BLaER1 (cell line): Measurements from ENCODE around the gene ADAM30.

ENCODE experiments used
- H3K27ac ChIP-seq: shearing (Covaris generic); formaldehyde crosslinking; 2 replicates; pipeline ENCODE4 v1.8.1; 2022
- H3K27me3 ChIP-seq: shearing (Covaris generic); formaldehyde crosslinking; 2 replicates; pipeline ENCODE4 v1.8.1; 2022
- H3K36me3 ChIP-seq: shearing (Covaris generic); formaldehyde crosslinking; 2 replicates; pipeline ENCODE4 v1.8.1; 2022
- H3K4me1 ChIP-seq: shearing (Covaris generic); formaldehyde crosslinking; 2 replicates; pipeline ENCODE4 v1.8.1; 2022
- H3K4me2 ChIP-seq: shearing (Covaris generic); formaldehyde crosslinking; 2 replicates; pipeline ENCODE4 v1.8.1; 2022
- H3K4me3 ChIP-seq: shearing (Covaris generic); formaldehyde crosslinking; 2 replicates; pipeline ENCODE4 v1.8.1; 2022
- H3K9ac ChIP-seq: shearing (Covaris generic); formaldehyde crosslinking; 2 replicates; pipeline ENCODE4 v1.8.1; 2022
- H3K9me3 ChIP-seq: shearing (Covaris generic); formaldehyde crosslinking; 2 replicates; pipeline ENCODE4 v1.8.1; 2022
- H4K20me1 ChIP-seq: shearing (Covaris generic); formaldehyde crosslinking; 2 replicates; pipeline ENCODE4 v1.8.1; 2022
- Cebpa-rat ChIP-seq: shearing (Covaris generic); IDR thresholded peaks from 2 replicates; pipeline ENCODE4 v1.8.1; 2022

Gene ADAM30

DNA sequence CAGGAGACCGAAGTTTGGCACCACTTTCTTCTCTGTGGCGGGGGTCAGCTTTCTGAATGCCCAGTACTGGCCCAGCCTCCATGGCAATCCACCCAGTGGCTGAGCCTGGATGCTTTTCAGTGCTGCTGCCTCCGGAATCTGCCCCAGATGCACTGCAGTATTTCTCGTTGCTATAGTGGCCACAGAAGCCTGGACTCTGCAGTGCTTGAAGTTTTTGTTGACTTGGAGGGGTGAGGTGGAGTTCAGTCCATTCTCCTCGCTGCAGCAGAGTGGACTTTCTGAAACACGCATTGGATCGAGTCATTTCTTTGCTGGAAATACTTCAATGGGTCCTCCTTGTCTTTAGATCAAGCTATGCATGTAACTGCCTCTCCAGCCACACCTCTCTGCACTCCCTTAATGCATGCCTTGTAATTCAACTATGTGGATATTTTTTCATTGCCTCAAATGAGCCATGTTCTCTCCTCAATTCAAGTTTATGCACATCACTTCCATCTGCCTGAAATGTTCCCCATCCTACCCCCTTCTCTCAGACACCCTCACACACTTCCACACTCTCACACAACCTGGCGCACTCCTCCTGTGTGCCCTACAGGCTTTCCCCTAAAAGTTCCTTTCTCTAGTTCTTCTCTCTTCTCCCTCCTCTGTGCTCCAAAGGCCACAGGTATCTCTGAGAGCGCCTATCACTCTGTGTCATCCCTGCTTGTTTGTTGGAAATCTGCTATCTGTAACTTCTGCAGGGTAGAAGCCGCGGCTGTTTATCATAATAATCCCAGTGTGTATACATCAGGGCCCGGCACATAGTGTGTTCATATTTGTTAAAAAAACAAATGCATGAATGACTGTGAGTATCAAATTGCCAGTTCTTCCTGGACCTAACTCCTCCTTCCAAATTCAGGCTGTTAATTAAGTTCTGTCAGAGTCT, 16.5 kb downstream of the ADAM30 start:
- Histone ChIP-seq H3K4me2 (no peak overlapping the region), H3K9me3 (no peaks in the 10 kb centered on the region), H3K27ac (no peak overlapping the region), H3K4me1 (no peaks in the 10 kb centered on the region), H3K4me3 (no peak overlapping the region), H3K36me3 (no peaks in the 10 kb centered on the region), H4K20me1 (no peaks in the 10 kb centered on the region), H3K9ac (no peak overlapping the region), H3K27me3 (no peaks in the 10 kb centered on the region)
- TF ChIP-seq Cebpa-rat = no peak

- H3K9ac ChIP-seq = no peak overlapping the region
- no peak overlapping the region for H3K4me2 ChIP-seq
- H3K9me3 ChIP-seq = no peaks in the 10 kb centered on the region
- no peaks in the 10 kb centered on the region for H3K27me3 ChIP-seq
- H3K27ac ChIP-seq = no peak overlapping the region
- no peaks in the 10 kb centered on the region for H4K20me1 ChIP-seq
- no peaks in the 10 kb centered on the region for H3K36me3 ChIP-seq
- TF ChIP-seq Cebpa-rat = no peak
- no peaks in the 10 kb centered on the region for H3K4me1 ChIP-seq
- no peak overlapping the region for H3K4me3 ChIP-seq
These were observed 18.1 kb downstream of the ADAM30 start for GRCh38 chr1:119878171-119878570.

- no peak overlapping the region for H3K4me2 ChIP-seq
- no peaks in the 10 kb centered on the region for H3K9me3 ChIP-seq
- H4K20me1 ChIP-seq = no peaks in the 10 kb centered on the region
- no peaks in the 10 kb centered on the region for H3K36me3 ChIP-seq
- TF ChIP-seq Cebpa-rat = no peak
- H3K4me3 ChIP-seq = no peak overlapping the region
- H3K27me3 ChIP-seq = no peaks in the 10 kb centered on the region
- H3K9ac ChIP-seq = no peak overlapping the region
- no peak overlapping the region for H3K27ac ChIP-seq
- peaks cover 13% of the 10 kb centered on the region for H3K4me1 ChIP-seq
These were observed 22.1 kb downstream of the ADAM30 start for GRCh38 chr1:119874186-119874585.

DNA sequence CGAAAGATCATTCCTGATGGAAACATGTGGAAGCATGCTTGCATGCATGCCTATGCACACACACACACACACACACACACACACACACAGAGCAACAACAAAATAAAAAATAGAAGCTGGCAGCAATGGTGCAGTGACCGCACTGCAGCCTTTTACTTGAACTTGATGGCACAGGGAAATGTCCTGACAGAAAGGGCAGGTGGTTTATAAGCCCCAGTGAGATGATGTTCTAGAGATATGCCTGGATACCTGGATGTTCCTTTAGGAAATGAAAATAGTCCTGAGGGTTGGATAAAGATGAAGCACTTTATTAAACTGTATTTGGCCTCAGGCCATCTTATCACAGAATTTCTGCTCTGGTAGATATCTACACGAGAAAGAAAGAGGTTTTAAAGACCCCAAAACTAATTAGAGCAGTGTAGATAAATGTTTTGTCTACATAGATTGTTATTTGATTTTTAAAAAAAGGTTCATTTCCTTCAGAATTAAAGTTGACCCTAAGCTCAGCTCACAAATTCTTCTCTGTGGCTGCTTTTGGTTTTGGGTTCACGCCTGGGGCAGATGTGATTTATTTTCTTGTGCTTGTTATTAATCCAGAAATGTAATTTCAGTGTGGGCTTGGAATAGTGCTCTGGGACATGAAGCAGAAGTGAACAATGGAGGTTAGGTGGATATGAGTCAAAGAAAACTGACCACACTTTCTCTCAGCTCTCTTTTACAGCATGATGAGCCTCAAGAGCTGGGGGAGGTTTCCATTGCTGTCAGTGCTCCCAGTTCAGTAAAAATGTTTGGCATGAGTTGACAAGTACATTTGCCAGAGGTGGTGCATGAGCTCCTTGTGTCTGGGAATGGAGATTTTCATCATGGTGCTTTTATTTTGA, 22.9 kb downstream of the ADAM30 start:
- Histone ChIP-seq H3K4me3 (no peak overlapping the region), H3K4me2 (no peak overlapping the region)

GRCh38 chr1:119871881-119872280, 24.4 kb downstream of the ADAM30 start:
- no peak overlapping the region for H3K4me2 ChIP-seq
- H4K20me1 ChIP-seq = no peaks in the 10 kb centered on the region
- H3K4me1 ChIP-seq = peaks cover 13% of the 10 kb centered on the region
- H3K4me3 ChIP-seq = no peak overlapping the region
- H3K27me3 ChIP-seq = no peaks in the 10 kb centered on the region
- H3K9me3 ChIP-seq = no peaks in the 10 kb centered on the region
- TF ChIP-seq Cebpa-rat = no peak
- H3K36me3 ChIP-seq = no peaks in the 10 kb centered on the region
- no peak overlapping the region for H3K27ac ChIP-seq
- H3K9ac ChIP-seq = no peak overlapping the region

More for the DNA sequence above, 22.9 kb downstream of the ADAM30 start:
- TF ChIP-seq Cebpa-rat = no peak
- no peaks in the 10 kb centered on the region for H3K27me3 ChIP-seq
- no peak overlapping the region for H3K9ac ChIP-seq
- H3K9me3 ChIP-seq = no peaks in the 10 kb centered on the region
- no peaks in the 10 kb centered on the region for H4K20me1 ChIP-seq
- H3K4me1 ChIP-seq = peaks cover 13% of the 10 kb centered on the region
- no peak overlapping the region for H3K27ac ChIP-seq
- no peaks in the 10 kb centered on the region for H3K36me3 ChIP-seq

GRCh38 chr1:119870917-119871596, 25.3 kb downstream of the ADAM30 start:
- Histone ChIP-seq H3K4me1 (peaks cover 13% of the 10 kb centered on the region), H3K9ac (no peak overlapping the region), H3K4me2 (peak overlapping the region; percentile 25), H3K27me3 (no peaks in the 10 kb centered on the region), H3K27ac (no peak overlapping the region), H3K9me3 (no peaks in the 10 kb centered on the region), H4K20me1 (no peaks in the 10 kb centered on the region), H3K36me3 (no peaks in the 10 kb centered on the region), H3K4me3 (no peak overlapping the region)
- no peak for TF ChIP-seq Cebpa-rat

GRCh38 chr1:119869995-119870394, 26.3 kb downstream of the ADAM30 start:
- Histone ChIP-seq H3K4me3 (no peak overlapping the region), H3K4me2 (peak overlapping the region; percentile 25), H3K27ac (no peak overlapping the region), H3K9me3 (no peaks in the 10 kb centered on the region), H3K9ac (no peak overlapping the region), H3K27me3 (no peaks in the 10 kb centered on the region), H3K36me3 (no peaks in the 10 kb centered on the region), H3K4me1 (peaks cover 13% of the 10 kb centered on the region), H4K20me1 (no peaks in the 10 kb centered on the region)
- TF ChIP-seq Cebpa-rat = no peak

- H3K27ac ChIP-seq = no peak overlapping the region
These were observed 28.1 kb downstream of the ADAM30 start for GRCh38 chr1:119868176-119868575.

DNA sequence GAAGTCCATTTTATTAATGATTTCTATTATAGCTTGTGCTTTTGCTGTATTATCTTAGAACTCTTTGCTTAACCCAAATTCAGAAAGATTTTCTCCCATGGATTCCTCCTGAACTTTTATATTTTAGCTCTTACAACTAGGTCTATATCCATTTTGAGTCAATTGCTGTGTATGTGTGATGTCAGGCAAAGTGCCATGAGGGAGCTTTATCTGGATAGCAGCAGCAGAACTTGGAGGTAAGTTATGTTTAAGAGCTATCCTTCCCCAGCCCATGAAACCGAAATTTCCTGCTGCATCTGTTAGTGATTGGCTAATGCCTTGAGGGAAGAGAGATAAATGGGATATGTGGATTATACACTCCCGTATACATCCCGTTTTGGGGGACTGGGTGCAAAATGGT, 29.9 kb downstream of the ADAM30 start:
- H3K4me3 ChIP-seq = no peak overlapping the region
- no peaks in the 10 kb centered on the region for H3K36me3 ChIP-seq
- H4K20me1 ChIP-seq = no peaks in the 10 kb centered on the region
- no peak overlapping the region for H3K4me2 ChIP-seq
- TF ChIP-seq Cebpa-rat = no peak
- H3K9ac ChIP-seq = no peak overlapping the region
- no peak overlapping the region for H3K27ac ChIP-seq
- H3K9me3 ChIP-seq = no peaks in the 10 kb centered on the region
- H3K27me3 ChIP-seq = no peaks in the 10 kb centered on the region
- peaks cover 21% of the 10 kb centered on the region for H3K4me1 ChIP-seq

More at GRCh38 chr1:119868176-119868575, 28.1 kb downstream of the ADAM30 start:
- H4K20me1 ChIP-seq = no peaks in the 10 kb centered on the region
- H3K27me3 ChIP-seq = no peaks in the 10 kb centered on the region
- H3K4me2 ChIP-seq = no peak overlapping the region
- H3K4me1 ChIP-seq = peaks cover 13% of the 10 kb centered on the region
- H3K4me3 ChIP-seq = no peak overlapping the region
- TF ChIP-seq Cebpa-rat = no peak
- H3K36me3 ChIP-seq = no peaks in the 10 kb centered on the region
- no peak overlapping the region for H3K9ac ChIP-seq
- H3K9me3 ChIP-seq = no peaks in the 10 kb centered on the region
